ENCODE measurements around the gene KRTAP12-2.
"Not testable (repeated sequence)": the region's sequence is repeated elsewhere in the genome, so short reads cannot be mapped to it uniquely, and the experiment has no call there.

KRTAP12-2 gene

GRCh38 chr21:44649521-44650100, 17.1 kb downstream of the KRTAP12-2 start:
- no peak for DNase-seq

GRCh38 chr21:44648557-44649311, 18.0 kb downstream of the KRTAP12-2 start:
- no peak for DNase-seq

- no peak for DNase-seq
These were observed 19.5 kb downstream of the KRTAP12-2 start for GRCh38 chr21:44647222-44647552.

- DNase-seq = not testable (repeated sequence)
These were observed 20.1 kb downstream of the KRTAP12-2 start, which contains the start of gene KRTAP10-11 for GRCh38 chr21:44646366-44647221. KRTAP10-11 (plus strand) TSS chr21:44646414; CDS start chr21:44646459, 45 bp downstream.

- DNase-seq = no peak
These were observed 21.8 kb downstream of the KRTAP12-2 start for GRCh38 chr21:44644878-44645277.

- DNase-seq = no peak
These were observed 22.9 kb downstream of the KRTAP12-2 start for GRCh38 chr21:44643741-44644310.

- DNase-seq = no peak
These were observed 26.0 kb downstream of the KRTAP12-2 start for GRCh38 chr21:44640761-44641160.

GRCh38 chr21:44639331-44639655, 27.4 kb downstream of the KRTAP12-2 start:
- DNase-seq = no peak

GRCh38 chr21:44638506-44639330, 28.0 kb downstream of the KRTAP12-2 start:
- not testable (repeated sequence) for DNase-seq

GRCh38 chr21:44637851-44638348, 28.8 kb downstream of the KRTAP12-2 start:
- not testable (repeated sequence) for DNase-seq

- DNase-seq = no peak
These were observed 29.5 kb downstream of the KRTAP12-2 start, which contains the start of gene KRTAP10-10 for GRCh38 chr21:44637018-44637850. KRTAP10-10 (plus strand) TSS chr21:44637356; CDS start chr21:44637418, 62 bp downstream.

- no peak for DNase-seq
These were observed 30.3 kb downstream of the KRTAP12-2 start for GRCh38 chr21:44636209-44637017.

GRCh38 chr21:44632067-44632466, 34.7 kb downstream of the KRTAP12-2 start:
- DNase-seq = no peak

- DNase-seq = peak; percentile 31
These were observed 36.3 kb downstream of the KRTAP12-2 start for GRCh38 chr21:44630440-44630839.

GRCh38 chr21:44628707-44629391, 37.9 kb downstream of the KRTAP12-2 start:
- DNase-seq = no peak

GRCh38 chr21:44627831-44628233, 38.9 kb downstream of the KRTAP12-2 start:
- not testable (repeated sequence) for DNase-seq

GRCh38 chr21:44627181-44627822, 39.4 kb downstream of the KRTAP12-2 start:
- not testable (repeated sequence) for DNase-seq

- DNase-seq = no peak
These were observed 40.0 kb downstream of the KRTAP12-2 start, which contains the start of gene KRTAP10-9 for GRCh38 chr21:44626673-44627143. KRTAP10-9 (plus strand) TSS chr21:44627093; CDS start chr21:44627172, 79 bp downstream.

GRCh38 chr21:44626262-44626661, 40.5 kb downstream of the KRTAP12-2 start:
- DNase-seq = peak; percentile 39

Measured in CD4-positive, alpha-beta T cell treated with Interleukin-10 for 1 hour (primary cell).